KMS-11 (cell line): ENCODE results near the gene CNTNAP5.

Source experiments
- H2AFZ ChIP-seq: fragments of 200-600 bp; sonication (generic); 2 replicates; pipeline ENCODE4 v1.6.1; 2016; ENCODE audit warnings: antibody characterized with exemption, mixed run types, low read depth
- H3K27ac ChIP-seq: fragments of 200-600 bp; sonication (generic); 2 replicates; pipeline ENCODE4 v1.6.1; 2016; ENCODE audit warnings: mild to moderate bottlenecking, mixed run types
- H3K27me3 ChIP-seq: fragments of 200-600 bp; sonication (generic); 2 replicates; pipeline ENCODE4 v1.6.1; 2017; ENCODE audit warnings: mild to moderate bottlenecking, low read depth, mixed run types, moderate library complexity; ENCODE audit not compliant: insufficient read depth
- H3K36me3 ChIP-seq: fragments of 200-600 bp; sonication (generic); 2 replicates; pipeline ENCODE4 v1.6.1; 2017; ENCODE audit warnings: mild to moderate bottlenecking, mixed run types; ENCODE audit not compliant: insufficient read depth
- H3K4me1 ChIP-seq: fragments of 200-600 bp; sonication (generic); 2 replicates; pipeline ENCODE4 v1.6.1; 2016; ENCODE audit warnings: mild to moderate bottlenecking, low read depth, mixed run types; ENCODE audit not compliant: poor library complexity, severe bottlenecking
- H3K4me2 ChIP-seq: fragments of 200-600 bp; sonication (generic); 2 replicates; pipeline ENCODE4 v1.7.0; 2016; ENCODE audit warnings: mild to moderate bottlenecking, mixed run types
- H3K4me3 ChIP-seq: fragments of 200-600 bp; sonication (generic); IDR thresholded peaks from 2 replicates; pipeline ENCODE4 v1.6.1; 2017; ENCODE audit warnings: low read depth, low read length, mixed read lengths; ENCODE audit not compliant: insufficient read depth
- H3K79me2 ChIP-seq: fragments of 200-600 bp; sonication (generic); 2 replicates; pipeline ENCODE4 v1.6.1; 2016; ENCODE audit warnings: low read depth, mixed run types; ENCODE audit not compliant: insufficient read depth
- H3K9ac ChIP-seq: fragments of 200-600 bp; sonication (generic); 2 replicates; pipeline ENCODE4 v1.6.1; 2016; ENCODE audit warnings: mild to moderate bottlenecking, mixed run types
- H4K20me1 ChIP-seq: fragments of 200-600 bp; sonication (generic); 2 replicates; pipeline ENCODE4 v1.6.1; 2016; ENCODE audit warnings: mild to moderate bottlenecking, mixed run types; ENCODE audit not compliant: insufficient read depth
- CTCF ChIP-seq: fragments of 200-600 bp; sonication (generic); conservative IDR thresholded peaks from 2 replicates; pipeline ENCODE4 v1.6.1; 2017; ENCODE audit warnings: low read depth, mild to moderate bottlenecking, antibody characterized with exemption, low read length, moderate library complexity, mixed read lengths

The CNTNAP5 gene

DNA sequence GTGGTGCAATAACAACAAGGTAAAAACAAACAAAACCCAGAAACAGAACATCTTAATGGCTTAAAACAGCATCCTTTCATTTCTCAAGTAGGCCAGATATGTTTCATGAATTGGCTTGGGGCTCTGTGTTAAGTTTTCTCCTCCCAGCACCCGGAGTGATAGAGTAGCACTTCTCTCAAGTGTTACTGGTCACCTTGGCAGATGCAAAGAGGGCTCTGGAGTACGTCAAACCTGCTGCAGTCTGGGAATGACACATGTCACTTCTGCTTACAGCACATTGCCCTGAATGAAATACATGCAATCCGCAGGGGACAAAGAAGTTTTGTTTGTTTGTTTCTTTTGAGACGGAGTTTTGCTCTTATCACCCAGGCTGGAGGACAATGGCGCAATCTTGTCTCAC is 639.3 kb downstream of the CNTNAP5 start:
- no peaks in the 10 kb centered on the region for H3K36me3 ChIP-seq
- H4K20me1 ChIP-seq: no peaks in the 10 kb centered on the region
- no peak overlapping the region for H2AFZ ChIP-seq
- H3K27ac ChIP-seq: no peak overlapping the region
- no peak overlapping the region for H3K9ac ChIP-seq
- no peak overlapping the region for H3K4me3 ChIP-seq
- no peaks in the 10 kb centered on the region for H3K27me3 ChIP-seq
- no peaks in the 10 kb centered on the region for H3K79me2 ChIP-seq
- no peaks in the 10 kb centered on the region for H3K4me1 ChIP-seq
- no peak for TF ChIP-seq CTCF
- H3K4me2 ChIP-seq: no peak overlapping the region

DNA sequence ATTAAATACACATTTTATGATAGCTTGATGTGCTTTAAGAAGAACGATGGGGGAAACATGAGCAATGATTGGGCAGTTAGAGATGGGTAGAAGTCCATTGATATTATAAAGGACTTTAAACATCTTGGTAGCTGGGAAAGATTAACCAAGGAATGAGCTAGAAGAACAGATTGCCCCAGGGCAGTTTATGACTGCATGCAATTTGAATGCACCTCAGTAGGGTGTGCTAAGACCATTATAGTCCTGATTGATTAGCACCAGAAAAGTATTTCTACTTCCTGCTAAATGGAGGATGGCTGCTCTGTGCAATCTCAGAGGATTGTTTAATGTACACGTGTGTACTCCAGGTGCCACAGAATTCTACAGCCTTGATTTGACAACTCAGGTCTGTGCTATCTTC is 641.9 kb downstream of the CNTNAP5 start:
- Histone ChIP-seq H3K9ac (no peak overlapping the region), H3K4me2 (no peak overlapping the region)
- TF ChIP-seq CTCF: no peak

GRCh38 chr2:124668161-124668560 is 643.1 kb downstream of the CNTNAP5 start:
- H2AFZ ChIP-seq: no peak overlapping the region
- TF ChIP-seq CTCF: no peak
- no peaks in the 10 kb centered on the region for H3K4me1 ChIP-seq
- H3K27me3 ChIP-seq: no peaks in the 10 kb centered on the region
- no peak overlapping the region for H3K27ac ChIP-seq
- H3K79me2 ChIP-seq: no peaks in the 10 kb centered on the region
- no peak overlapping the region for H3K4me3 ChIP-seq
- no peak overlapping the region for H3K9ac ChIP-seq
- no peak overlapping the region for H3K4me2 ChIP-seq
- no peaks in the 10 kb centered on the region for H4K20me1 ChIP-seq
- no peaks in the 10 kb centered on the region for H3K36me3 ChIP-seq

More for the DNA sequence above, 641.9 kb downstream of the CNTNAP5 start:
- Histone ChIP-seq H3K4me3 (no peak overlapping the region), H3K27ac (no peak overlapping the region), H3K4me1 (no peaks in the 10 kb centered on the region), H3K27me3 (no peaks in the 10 kb centered on the region), H2AFZ (no peak overlapping the region), H4K20me1 (no peaks in the 10 kb centered on the region), H3K79me2 (no peaks in the 10 kb centered on the region), H3K36me3 (no peaks in the 10 kb centered on the region)

GRCh38 chr2:124670187-124670586 is 645.1 kb downstream of the CNTNAP5 start:
- no peak overlapping the region for H3K27ac ChIP-seq
- no peak overlapping the region for H3K9ac ChIP-seq
- H3K79me2 ChIP-seq: no peaks in the 10 kb centered on the region
- H3K36me3 ChIP-seq: no peaks in the 10 kb centered on the region
- H2AFZ ChIP-seq: no peak overlapping the region
- H3K4me2 ChIP-seq: no peak overlapping the region
- TF ChIP-seq CTCF: no peak
- H3K4me3 ChIP-seq: no peak overlapping the region
- H4K20me1 ChIP-seq: no peaks in the 10 kb centered on the region
- no peaks in the 10 kb centered on the region for H3K4me1 ChIP-seq
- H3K27me3 ChIP-seq: no peaks in the 10 kb centered on the region
